Renal pelvis (tissue), 4 donors: ENCODE measurements around the gene IGFBP1. TPM values are rescaled to one million over a fixed set of nuclear protein-coding genes. Genes with fewer than 3 reads are reported as not detected.
"Not testable (repeated sequence)": the region's sequence is repeated elsewhere in the genome, so short reads cannot be mapped to it uniquely, and the experiment has no call there.

Source experiments
- DNase-seq: peaks from one replicate; pipeline ENCODE4 v3.0.0-alpha.2; 2013
- polyA plus RNA-seq, 3 donors: library from polyadenylated mRNA; unstranded; fragments of 120-200 nt; gene quantifications; one replicate each; pipeline ENCODE4 v1.2.1, GENCODE V29; 2013; ENCODE audit not compliant: insufficient read length in 3 of 3

IGFBP1 gene
- polyA plus RNA-seq, 3 donors, result 0.40 to 0.66 (median 0.50) TPM

DNA sequence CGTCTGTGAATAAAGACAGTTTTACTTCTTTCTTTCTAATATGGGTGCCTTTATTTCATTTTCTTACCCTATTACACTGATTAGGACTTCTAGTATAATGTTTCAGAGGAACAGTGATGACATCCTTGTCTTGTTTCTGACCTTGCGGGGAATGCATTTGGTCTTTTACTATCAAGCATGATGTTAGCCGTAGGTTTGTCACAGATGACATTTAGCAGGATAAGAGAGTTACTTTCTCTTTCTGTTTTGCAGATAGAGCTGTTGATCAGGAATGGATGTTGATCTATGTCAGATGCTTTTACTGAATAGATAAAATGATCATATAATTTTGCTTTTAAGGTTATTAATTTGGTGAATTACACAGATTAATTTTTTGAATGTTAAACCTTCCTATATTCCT lies 39.4 kb downstream of the IGFBP1 start:
- no peak for DNase-seq

DNA sequence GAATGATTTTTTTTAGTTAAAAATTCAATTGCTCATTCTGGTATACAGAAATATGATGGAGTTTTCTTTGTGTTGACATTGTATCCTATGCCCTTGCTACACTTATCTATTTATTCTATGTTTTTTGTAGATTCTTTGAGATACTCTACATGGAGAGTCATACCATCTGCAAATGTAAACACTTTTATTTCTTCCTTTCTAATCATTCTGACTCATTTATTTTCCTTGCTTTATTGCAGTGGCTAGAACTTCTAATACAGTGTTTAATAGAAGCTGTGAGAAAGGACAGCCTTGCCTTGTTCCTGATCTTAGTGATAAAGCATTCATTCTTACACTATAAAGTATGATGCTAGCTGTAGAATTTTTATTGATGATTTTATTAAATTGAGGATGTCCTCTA lies 42.7 kb downstream of the IGFBP1 start:
- no peak for DNase-seq

DNA sequence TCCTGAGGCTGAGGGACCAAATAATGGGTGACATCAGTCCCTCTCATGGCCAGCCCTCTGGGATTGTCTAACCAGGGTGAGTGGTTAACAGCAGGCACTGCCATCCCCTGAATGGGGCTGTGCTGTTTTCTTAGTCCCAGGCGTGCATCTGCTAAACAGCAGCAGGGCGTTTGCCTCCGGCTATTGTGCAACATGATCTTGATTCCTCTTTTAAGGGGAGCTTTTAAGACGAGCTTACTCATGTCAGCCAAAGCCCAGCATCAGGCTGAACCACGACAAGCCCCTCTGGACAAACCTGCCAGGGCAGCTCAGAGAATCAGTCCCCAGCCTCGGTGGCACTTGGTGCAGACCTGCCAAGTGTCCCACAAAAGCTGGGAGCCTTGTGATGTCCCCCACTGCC lies 49.0 kb downstream of the IGFBP1 start:
- no peak for DNase-seq

DNA sequence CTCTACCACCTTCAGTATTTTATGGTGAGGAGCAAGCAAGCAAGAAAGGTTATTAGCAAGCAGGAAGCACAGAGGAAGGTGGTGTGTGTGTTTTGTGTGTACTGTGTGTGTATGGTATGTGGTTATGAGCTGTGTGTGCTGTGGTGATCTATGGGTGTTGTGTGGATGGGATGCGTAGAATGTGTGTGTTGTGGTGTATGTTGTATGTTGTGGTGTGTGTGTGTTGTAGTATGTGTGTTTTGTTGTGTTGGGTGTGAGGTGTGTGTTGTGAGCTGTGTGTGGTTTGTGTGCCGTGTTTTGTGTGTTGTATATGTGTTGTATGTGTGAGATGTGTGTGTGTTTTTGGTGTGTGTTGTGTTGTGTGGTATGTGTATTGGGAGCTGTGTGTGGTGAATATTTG lies 49.6 kb downstream of the IGFBP1 start:
- DNase-seq, result no peak

DNA sequence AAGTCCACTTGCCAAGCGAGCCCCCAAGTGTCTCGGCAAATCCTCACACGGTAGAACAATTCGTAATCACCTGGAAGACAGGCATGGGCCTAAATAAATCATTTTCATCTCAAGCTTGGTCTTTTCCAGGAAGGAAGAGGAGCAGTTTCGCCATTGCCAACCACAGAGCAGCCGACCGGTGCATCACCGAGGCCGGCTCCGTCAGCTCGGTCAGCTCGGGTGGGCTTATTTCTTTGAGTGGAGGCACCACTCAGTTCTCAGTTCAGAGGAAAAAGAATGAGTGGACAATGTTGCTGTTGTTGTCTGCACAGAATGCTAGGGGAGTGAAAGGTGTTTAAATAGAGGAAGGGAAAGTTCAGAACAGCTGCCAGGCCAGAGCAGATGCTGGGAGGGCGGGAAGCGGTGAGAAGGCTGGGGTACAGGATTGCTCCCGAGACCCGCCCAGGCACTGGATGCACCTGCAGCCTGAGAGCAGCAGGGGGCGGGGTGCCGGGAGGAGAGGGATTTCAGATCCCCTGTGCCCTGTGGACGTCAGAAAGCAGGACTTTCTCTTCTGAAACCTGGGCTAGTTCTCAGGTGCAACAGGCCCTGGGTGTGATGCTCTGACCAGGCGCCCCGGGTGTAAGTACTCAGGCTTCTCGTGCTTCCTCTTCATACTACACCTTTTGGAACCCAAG lies 50.5 kb downstream of the IGFBP1 start:
- DNase-seq, result no peak

DNA sequence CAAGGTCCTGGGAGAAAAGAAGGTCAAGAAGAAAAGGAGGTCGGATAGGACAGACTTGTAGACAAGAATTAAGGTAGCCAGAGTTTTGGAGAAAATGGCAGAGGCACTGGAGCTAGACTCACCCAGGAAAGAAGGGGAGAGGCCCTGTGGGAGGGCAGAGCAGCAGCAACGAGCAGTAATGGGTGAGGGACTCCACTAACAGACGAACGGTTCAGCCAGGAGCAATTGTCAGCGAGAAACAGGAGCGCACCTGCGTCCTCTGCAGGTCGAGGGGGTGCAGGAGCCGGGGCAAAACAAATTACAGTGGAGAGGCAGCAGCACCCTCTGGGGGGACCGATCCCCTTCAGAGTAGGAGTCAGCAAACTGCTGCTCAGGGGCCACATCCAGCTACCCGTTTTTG lies 51.3 kb downstream of the IGFBP1 start:
- no peak for DNase-seq

DNA sequence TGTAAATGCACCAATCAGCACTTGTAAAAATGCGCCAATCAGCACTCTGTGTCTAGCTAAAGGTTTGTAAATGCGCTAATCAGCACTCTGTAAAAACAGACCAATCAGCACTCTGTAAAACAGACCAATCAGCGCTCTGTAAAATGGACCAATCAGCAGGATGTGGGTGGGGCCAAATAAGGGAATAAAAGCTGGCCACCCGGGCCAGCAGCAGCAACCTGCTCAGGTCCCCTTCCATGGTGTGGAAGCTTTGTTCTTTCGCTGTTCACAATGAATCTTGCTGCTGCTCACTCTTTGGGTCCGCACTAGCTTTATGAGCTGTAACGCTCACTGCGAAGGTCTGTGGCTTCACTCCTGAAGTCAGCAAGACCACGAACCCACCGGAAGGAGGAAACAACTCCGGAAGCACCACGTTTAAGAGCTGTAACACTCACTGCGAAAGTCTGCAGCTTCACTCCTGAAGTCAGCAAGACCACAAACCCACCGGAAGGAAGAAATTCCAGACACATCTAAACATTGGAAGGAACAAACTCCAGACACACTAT lies 52.0 kb downstream of the IGFBP1 start:
- DNase-seq, result not testable (repeated sequence)

DNA sequence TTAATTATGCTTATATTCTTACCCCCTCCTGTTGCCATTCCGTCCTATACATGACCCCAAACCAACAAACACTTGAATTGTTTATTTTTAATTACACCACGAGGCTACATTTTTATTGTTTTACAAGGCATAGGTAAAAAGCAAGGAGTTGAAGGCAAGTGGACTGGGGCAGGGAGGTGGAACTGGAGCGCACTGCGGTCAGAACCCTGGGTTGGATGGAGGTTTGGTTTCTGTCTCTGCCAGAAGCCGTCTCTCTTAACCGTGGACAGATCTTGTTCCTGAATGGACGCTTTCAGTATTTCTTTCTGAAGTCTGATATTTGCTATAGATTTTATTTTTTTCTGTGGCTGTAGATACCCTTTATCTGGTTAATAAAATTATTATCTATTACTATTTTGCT lies 52.7 kb downstream of the IGFBP1 start:
- DNase-seq, result no peak

Other genes with a start within 250 kb of the IGFBP1 start
- gene CCDC201, start 15.4 kb upstream of the IGFBP1 start, polyA plus RNA-seq, result not detected
- 10 to 100 TPM; 74.8 to 83.7 (median 78.3) TPM for gene IGFBP3, start 32.8 kb downstream of the IGFBP1 start, polyA plus RNA-seq